GM12891 (cell line): ENCODE data around the gene PTCH1.

Source experiments
- PAX5 ChIP-seq: IDR thresholded peaks from 2 replicates; pipeline ENCODE4 v1.6.1; 2011; ENCODE audit warnings: low read length, moderate library complexity, mild to moderate bottlenecking; ENCODE audit not compliant: insufficient read depth, severe bottlenecking
- POLR2A ChIP-seq: IDR thresholded peaks from 2 replicates; pipeline ENCODE4 v1.6.1; 2011; ENCODE audit warnings: low read depth, low read length, control low read depth
- POLR2AphosphoS5 ChIP-seq: IDR thresholded peaks from 2 replicates; pipeline ENCODE4 v1.6.1; 2011; ENCODE audit warnings: low read depth, low read length, control low read depth
- TAF1 ChIP-seq: IDR thresholded peaks from 2 replicates; pipeline ENCODE4 v1.6.1; 2011; ENCODE audit warnings: low read depth, low read length, control low read depth

GRCh38 chr9:95478335-95478734 lies 38.4 kb downstream of the PTCH1 start:
- TF ChIP-seq PAX5 (no peak), POLR2AphosphoS5 (no peak), POLR2A (no peak), TAF1 (no peak)
